Fibroblast of villous mesenchyme (primary cell): ENCODE measurements around the gene KCNK1. TPM values are rescaled to one million over a fixed set of nuclear protein-coding genes. Genes with fewer than 3 reads are reported as not detected.

Source experiments
- DNase-seq: peaks from one replicate; pipeline ENCODE4 v3.0.0-alpha.2; 2010; ENCODE audit warnings: low read depth
- H3K4me3 ChIP-seq: 2 replicates; pipeline ENCODE4 v1.5.1; 2011; ENCODE audit warnings: low read depth, mild to moderate bottlenecking, low read length
- total RNA-seq: library from RNA; depleted of rRNA; stranded (reverse); fragments of >200 nt; gene quantifications from 2 replicates; pipeline ENCODE4 v1.2.3, GENCODE V29; 2012
- TF ChIP-seq, protein P1 (sequence below): IDR thresholded peaks from 2 replicates; pipeline ENCODE4 v1.5.1; 2012; ENCODE audit warnings: low read depth, mild to moderate bottlenecking, low read length; ENCODE audit not compliant: insufficient read depth

Gene KCNK1
- total RNA-seq, 1 donor, result 4.3 TPM

GRCh38 chr1:233572896-233573295 lies 41.0 kb upstream of the KCNK1 start:
- TF ChIP-seq, protein P1, sequence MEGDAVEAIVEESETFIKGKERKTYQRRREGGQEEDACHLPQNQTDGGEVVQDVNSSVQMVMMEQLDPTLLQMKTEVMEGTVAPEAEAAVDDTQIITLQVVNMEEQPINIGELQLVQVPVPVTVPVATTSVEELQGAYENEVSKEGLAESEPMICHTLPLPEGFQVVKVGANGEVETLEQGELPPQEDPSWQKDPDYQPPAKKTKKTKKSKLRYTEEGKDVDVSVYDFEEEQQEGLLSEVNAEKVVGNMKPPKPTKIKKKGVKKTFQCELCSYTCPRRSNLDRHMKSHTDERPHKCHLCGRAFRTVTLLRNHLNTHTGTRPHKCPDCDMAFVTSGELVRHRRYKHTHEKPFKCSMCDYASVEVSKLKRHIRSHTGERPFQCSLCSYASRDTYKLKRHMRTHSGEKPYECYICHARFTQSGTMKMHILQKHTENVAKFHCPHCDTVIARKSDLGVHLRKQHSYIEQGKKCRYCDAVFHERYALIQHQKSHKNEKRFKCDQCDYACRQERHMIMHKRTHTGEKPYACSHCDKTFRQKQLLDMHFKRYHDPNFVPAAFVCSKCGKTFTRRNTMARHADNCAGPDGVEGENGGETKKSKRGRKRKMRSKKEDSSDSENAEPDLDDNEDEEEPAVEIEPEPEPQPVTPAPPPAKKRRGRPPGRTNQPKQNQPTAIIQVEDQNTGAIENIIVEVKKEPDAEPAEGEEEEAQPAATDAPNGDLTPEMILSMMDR, result no peak
- no peak for DNase-seq
- H3K4me3 ChIP-seq, result no peak overlapping the region

DNA sequence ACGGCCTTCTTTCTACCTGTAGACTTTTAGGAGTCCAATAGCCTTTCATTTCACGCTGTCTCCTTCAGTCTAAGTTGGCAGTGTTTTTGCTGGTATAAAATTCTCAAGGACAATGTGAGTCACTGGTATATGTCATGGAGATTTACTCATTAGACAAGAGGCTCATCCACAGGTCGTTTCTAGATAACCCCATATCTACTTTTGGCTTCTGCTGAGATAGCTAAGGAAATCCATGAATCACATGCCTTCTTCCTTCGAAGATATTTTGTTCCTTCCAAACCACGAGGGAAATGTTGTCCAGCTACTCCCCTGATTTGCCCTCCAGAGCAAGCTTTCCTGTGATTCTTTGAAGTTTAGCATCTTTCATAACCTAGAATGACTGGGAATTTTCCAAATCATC lies 38.5 kb upstream of the KCNK1 start:
- no peak for DNase-seq
- TF ChIP-seq, protein P1, result no peak

GRCh38 chr1:233582439-233582838 lies 31.5 kb upstream of the KCNK1 start:
- no peak for DNase-seq
- H3K4me3 ChIP-seq, result no peak overlapping the region
- TF ChIP-seq, protein P1, result no peak

More for the DNA sequence above, 38.5 kb upstream of the KCNK1 start:
- H3K4me3 ChIP-seq, result no peak overlapping the region

GRCh38 chr1:233584376-233584775 lies 29.5 kb upstream of the KCNK1 start:
- TF ChIP-seq, protein P1, result no peak
- DNase-seq, result no peak
- H3K4me3 ChIP-seq, result no peak overlapping the region

DNA sequence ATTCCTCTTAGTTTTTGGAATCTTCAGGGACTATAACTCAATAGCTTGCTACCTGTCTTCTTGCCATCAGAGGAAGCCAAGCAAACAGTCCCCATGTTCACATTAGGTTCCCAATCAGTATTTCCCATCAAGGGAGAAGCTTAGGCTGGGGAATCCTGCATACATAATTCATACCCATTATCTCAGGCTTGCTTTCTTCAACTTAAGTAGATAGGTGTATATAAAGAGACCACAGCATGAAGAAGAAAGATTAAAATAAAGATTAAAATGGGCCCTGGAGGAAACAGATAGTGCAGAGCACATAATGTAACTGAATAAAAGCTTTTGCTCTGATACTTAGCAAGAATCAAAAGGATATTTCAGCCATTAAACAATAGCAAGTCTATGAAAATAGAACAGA lies 29.0 kb upstream of the KCNK1 start:
- DNase-seq, result no peak
- H3K4me3 ChIP-seq, result no peak overlapping the region
- TF ChIP-seq, protein P1, result no peak

DNA sequence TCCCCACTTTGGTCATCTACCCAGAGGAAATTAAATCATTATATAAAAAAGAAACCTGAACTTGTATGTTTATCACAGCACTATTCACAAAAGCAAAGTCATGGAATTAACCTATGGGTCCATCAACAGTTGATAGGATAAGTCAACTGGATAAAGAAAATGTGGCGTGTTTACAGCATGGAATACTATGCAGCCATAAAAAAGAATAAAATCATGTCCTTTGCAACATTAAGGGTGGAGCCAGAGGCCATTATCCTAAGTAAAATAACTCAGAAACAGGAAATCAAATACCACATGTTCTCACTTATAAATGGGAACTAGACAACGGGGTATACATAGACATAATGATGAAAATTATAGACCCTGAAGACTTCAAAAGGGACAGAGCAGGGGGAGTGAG lies 27.6 kb upstream of the KCNK1 start:
- H3K4me3 ChIP-seq, result no peak overlapping the region
- no peak for DNase-seq
- TF ChIP-seq, protein P1, result no peak

DNA sequence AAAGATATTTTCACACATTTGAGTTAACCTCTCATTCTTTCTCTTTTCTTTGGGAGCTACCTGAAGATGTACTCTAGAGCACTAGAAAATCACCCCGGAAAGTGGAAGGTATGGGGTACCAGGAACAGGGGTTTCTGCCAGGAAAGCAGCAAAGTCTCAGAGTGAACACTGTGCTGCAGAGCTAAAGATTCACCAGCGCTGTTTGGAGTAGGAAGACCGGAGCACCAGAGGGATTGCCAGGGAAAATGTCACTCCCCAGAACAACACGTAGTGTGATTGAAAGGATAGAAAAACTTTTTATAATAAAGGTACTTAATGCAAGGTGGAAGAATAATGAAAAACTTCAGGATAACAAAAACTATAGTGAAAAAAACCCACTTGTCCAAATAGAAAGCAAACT lies 26.7 kb upstream of the KCNK1 start:
- TF ChIP-seq, protein P1, result no peak
- DNase-seq, result no peak
- no peak overlapping the region for H3K4me3 ChIP-seq
